ENCODE results near the gene UVRAG.

DNA sequence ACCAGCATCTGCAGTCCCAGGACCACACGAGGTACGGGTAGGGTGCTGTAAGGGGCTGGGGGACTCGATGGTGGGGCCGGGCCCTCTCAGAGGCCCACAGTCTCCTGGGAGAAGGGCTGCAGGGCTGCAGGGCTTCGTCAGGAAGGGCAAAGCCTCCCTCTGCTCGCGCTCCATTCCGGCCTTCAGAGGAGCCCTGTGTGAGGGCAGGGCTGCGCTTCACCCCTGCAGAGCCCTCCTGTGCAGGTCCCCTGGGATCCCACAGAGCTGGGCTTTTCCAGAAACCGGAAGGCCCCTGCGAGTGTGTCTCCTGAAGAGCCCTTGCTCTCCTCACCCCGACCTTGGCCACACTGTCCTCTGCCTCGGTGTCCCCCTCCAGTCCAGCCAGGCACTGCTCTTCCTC, 364.1 kb downstream of the UVRAG start:
- TF ChIP-seq, protein P1, sequence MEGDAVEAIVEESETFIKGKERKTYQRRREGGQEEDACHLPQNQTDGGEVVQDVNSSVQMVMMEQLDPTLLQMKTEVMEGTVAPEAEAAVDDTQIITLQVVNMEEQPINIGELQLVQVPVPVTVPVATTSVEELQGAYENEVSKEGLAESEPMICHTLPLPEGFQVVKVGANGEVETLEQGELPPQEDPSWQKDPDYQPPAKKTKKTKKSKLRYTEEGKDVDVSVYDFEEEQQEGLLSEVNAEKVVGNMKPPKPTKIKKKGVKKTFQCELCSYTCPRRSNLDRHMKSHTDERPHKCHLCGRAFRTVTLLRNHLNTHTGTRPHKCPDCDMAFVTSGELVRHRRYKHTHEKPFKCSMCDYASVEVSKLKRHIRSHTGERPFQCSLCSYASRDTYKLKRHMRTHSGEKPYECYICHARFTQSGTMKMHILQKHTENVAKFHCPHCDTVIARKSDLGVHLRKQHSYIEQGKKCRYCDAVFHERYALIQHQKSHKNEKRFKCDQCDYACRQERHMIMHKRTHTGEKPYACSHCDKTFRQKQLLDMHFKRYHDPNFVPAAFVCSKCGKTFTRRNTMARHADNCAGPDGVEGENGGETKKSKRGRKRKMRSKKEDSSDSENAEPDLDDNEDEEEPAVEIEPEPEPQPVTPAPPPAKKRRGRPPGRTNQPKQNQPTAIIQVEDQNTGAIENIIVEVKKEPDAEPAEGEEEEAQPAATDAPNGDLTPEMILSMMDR (IDR thresholded peaks at IDR 0.05; ENCODE audit: insufficient read depth, low read length), result no peak
- TF ChIP-seq POLR2AphosphoS5 (IDR thresholded peaks at IDR 0.05; ENCODE audit: low read depth) (no peak), GABPA (IDR thresholded peaks at IDR 0.05; ENCODE audit: low read depth) (no peak)
- TF ChIP-seq, protein P2, sequence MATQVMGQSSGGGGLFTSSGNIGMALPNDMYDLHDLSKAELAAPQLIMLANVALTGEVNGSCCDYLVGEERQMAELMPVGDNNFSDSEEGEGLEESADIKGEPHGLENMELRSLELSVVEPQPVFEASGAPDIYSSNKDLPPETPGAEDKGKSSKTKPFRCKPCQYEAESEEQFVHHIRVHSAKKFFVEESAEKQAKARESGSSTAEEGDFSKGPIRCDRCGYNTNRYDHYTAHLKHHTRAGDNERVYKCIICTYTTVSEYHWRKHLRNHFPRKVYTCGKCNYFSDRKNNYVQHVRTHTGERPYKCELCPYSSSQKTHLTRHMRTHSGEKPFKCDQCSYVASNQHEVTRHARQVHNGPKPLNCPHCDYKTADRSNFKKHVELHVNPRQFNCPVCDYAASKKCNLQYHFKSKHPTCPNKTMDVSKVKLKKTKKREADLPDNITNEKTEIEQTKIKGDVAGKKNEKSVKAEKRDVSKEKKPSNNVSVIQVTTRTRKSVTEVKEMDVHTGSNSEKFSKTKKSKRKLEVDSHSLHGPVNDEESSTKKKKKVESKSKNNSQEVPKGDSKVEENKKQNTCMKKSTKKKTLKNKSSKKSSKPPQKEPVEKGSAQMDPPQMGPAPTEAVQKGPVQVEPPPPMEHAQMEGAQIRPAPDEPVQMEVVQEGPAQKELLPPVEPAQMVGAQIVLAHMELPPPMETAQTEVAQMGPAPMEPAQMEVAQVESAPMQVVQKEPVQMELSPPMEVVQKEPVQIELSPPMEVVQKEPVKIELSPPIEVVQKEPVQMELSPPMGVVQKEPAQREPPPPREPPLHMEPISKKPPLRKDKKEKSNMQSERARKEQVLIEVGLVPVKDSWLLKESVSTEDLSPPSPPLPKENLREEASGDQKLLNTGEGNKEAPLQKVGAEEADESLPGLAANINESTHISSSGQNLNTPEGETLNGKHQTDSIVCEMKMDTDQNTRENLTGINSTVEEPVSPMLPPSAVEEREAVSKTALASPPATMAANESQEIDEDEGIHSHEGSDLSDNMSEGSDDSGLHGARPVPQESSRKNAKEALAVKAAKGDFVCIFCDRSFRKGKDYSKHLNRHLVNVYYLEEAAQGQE (IDR thresholded peaks at IDR 0.05; ENCODE audit: insufficient replicate concordance, low read depth), result no peak

Data from HL-60 (cell line).